ENCODE results near the gene EEF2K.
A peak's percentile ranks its signal among the peaks of the same experiment; 100 is the strongest.

Gene EEF2K

DNA sequence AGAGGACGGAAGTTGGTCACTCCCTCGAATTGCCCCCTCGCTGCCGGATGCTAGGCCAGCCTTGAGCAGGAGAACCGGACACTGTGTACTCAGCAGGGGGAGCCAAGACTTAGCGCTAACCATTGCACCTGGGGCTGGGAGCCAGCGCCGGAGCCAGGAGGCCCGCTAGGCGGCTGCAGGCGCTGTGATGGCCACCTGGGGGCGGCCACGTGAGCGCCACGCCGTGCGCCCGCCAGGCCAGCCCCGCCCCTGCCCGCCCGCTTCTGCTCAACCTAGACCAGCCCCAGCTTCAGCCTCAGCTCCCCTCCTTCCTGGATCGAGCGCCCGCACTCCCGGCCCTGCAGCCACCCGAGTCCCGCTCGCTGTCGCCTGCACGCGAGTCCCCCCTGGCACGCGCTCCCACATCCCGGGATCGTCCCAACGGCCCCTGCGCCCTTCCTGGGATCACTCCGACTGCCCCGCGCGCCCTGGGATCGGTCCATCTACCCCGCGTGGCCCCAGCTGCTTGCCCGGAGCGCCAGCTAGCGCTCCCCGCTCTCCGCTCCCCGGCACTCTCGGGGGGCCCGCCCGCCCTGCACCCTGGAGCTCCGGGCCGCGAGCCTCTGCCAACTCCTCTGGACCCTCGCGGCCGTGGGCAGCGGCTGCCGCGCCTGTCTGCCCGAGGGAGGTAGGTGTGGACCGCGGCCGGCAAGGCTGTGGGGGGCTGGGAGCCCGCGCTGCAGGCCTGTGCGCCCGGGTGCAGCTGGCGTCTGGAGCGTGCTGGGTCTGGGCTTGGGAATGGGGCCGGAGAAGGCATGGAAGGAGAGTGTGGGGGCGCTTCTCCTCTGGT is at the start of gene EEF2K:
EEF2K (plus strand) TSS at position 266 of the 829 bp plus-strand sequence. CDS start 19,452 bp downstream, outside the sequence.
- no peaks in the 10 kb centered on the region for H3K9me2 ChIP-seq (replicated peaks; ENCODE audit: control insufficient read depth, low read length)
- TF ChIP-seq EZH2phosphoT487 (IDR thresholded peaks at IDR 0.05; ENCODE audit: borderline replicate concordance, low read length) = no peak
- TF ChIP-seq, protein P1, sequence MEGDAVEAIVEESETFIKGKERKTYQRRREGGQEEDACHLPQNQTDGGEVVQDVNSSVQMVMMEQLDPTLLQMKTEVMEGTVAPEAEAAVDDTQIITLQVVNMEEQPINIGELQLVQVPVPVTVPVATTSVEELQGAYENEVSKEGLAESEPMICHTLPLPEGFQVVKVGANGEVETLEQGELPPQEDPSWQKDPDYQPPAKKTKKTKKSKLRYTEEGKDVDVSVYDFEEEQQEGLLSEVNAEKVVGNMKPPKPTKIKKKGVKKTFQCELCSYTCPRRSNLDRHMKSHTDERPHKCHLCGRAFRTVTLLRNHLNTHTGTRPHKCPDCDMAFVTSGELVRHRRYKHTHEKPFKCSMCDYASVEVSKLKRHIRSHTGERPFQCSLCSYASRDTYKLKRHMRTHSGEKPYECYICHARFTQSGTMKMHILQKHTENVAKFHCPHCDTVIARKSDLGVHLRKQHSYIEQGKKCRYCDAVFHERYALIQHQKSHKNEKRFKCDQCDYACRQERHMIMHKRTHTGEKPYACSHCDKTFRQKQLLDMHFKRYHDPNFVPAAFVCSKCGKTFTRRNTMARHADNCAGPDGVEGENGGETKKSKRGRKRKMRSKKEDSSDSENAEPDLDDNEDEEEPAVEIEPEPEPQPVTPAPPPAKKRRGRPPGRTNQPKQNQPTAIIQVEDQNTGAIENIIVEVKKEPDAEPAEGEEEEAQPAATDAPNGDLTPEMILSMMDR (IDR thresholded peaks at IDR 0.05; ENCODE audit: low read depth, low read length, poor library complexity, severe bottlenecking) = peak; percentile 78
- peaks cover 27% of the 10 kb centered on the region for H3K4me1 ChIP-seq (ENCODE audit: control insufficient read depth, low read length)
- H3K9me3 ChIP-seq (ENCODE audit: control insufficient read depth, insufficient read depth, low read length) = peaks cover 2% of the 10 kb centered on the region; the same call in 1 of the 2 replicates
- H3K79me2 ChIP-seq (ENCODE audit: control insufficient read depth, low read length) = peaks cover 47% of the 10 kb centered on the region
- H3K4me2 ChIP-seq (ENCODE audit: low read length) = peak within 1 kb of the TSS; percentile 89
- peaks cover 9% of the 10 kb centered on the region for H3F3A ChIP-seq (ENCODE audit: control insufficient read depth, insufficient read depth)
- H4K20me1 ChIP-seq (ENCODE audit: control insufficient read depth, insufficient read depth, low read depth, low read length) = peaks cover 4% of the 10 kb centered on the region; the same call in 1 of the 2 replicates
- peak within 1 kb of the TSS; percentile 99 for H3K4me3 ChIP-seq (ENCODE audit: low read length)
- peak within 1 kb of the TSS; percentile 5; the same call in 1 of the 2 replicates for H3K27ac ChIP-seq (ENCODE audit: low read depth, low read length)
- no peaks in the 10 kb centered on the region for H3K27me3 ChIP-seq (ENCODE audit: control insufficient read depth, low read length)
- peaks cover 7% of the 10 kb centered on the region; the same call in 1 of the 2 replicates for H3K36me3 ChIP-seq (ENCODE audit: control insufficient read depth, low read length)

DNA sequence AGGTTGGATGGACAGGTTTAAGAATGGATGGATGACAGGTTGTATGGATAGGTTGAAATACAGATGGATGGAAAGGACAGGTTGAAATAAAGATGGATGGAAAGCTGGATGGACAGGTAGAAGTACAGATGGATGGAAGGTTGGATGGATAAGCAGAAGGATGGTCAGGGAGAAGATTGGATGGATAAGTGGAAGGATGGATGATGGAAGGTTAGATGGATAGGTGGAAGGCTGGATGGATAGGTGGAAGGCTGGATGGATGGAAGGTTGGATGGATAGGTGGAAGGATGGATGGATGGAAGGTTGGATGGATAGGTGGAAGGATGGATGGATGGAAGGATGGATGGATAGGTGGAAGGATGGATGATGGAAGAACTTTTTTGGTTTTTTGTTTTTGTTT is 44.7 kb upstream of the EEF2K start:
- Histone ChIP-seq H4K20me1 (ENCODE audit: control insufficient read depth, insufficient read depth, low read depth, low read length) (no peaks in the 10 kb centered on the region), H3K27me3 (ENCODE audit: control insufficient read depth, low read length) (peaks cover 11% of the 10 kb centered on the region; the same call in 1 of the 2 replicates), H3K9me3 (ENCODE audit: control insufficient read depth, insufficient read depth, low read length) (no peaks in the 10 kb centered on the region), H3K27ac (ENCODE audit: low read depth, low read length) (no peak overlapping the region), H3K79me2 (ENCODE audit: control insufficient read depth, low read length) (no peaks in the 10 kb centered on the region), H3K4me2 (ENCODE audit: low read length) (no peak overlapping the region), H3K4me1 (ENCODE audit: control insufficient read depth, low read length) (no peaks in the 10 kb centered on the region), H3F3A (ENCODE audit: control insufficient read depth, insufficient read depth) (no peaks in the 10 kb centered on the region), H3K9me2 (replicated peaks; ENCODE audit: control insufficient read depth, low read length) (no peaks in the 10 kb centered on the region), H3K4me3 (ENCODE audit: low read length) (no peak overlapping the region), H3K36me3 (ENCODE audit: control insufficient read depth, low read length) (no peaks in the 10 kb centered on the region)
- TF ChIP-seq EZH2phosphoT487 (IDR thresholded peaks at IDR 0.05; ENCODE audit: borderline replicate concordance, low read length) = no peak
- TF ChIP-seq, protein P1 (IDR thresholded peaks at IDR 0.05; ENCODE audit: low read depth, low read length, poor library complexity, severe bottlenecking) = no peak

DNA sequence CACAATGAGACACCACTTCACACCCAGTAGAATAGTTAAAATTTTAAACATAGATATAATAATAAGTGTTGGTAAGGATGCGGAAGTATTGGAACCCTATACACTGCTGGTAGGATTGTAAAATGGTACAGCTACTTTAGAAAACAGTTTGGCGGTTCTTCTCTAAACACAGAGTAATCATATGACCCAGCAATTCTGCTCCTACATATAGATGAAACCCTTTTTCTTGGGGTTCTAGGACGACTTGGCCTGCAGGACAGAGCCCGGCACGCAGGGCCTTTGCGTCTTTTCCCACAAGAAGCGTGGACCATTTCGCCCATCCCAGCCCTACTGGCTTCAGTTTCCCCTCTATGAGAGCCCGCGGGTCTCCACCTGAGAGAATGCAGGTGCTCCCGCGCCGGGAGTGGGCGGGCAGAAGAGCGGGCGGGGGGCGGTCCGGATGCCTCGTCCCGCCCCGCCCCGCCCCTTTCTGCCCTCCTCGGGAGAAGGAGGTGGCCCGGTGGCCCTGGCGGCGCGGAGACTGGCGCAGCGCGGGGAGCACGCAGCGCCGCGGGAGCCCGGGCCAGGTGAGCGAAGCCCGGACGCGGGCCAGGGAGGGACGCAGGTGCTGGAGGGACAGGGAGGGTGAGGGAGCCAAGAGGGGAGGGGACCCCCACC is 44.0 kb upstream of the EEF2K start, which contains the start of gene SDR42E2:
SDR42E2 (plus strand) TSS at position 508 of the 657 bp plus-strand sequence. CDS start 3,077 bp downstream, outside the sequence.
- Histone ChIP-seq H3K4me2 (ENCODE audit: low read length) (no peak within 1 kb of the TSS), H3K79me2 (ENCODE audit: control insufficient read depth, low read length) (no peaks in the 10 kb centered on the region), H3K9me3 (ENCODE audit: control insufficient read depth, insufficient read depth, low read length) (no peaks in the 10 kb centered on the region), H3K9me2 (replicated peaks; ENCODE audit: control insufficient read depth, low read length) (no peaks in the 10 kb centered on the region), H3K27ac (ENCODE audit: low read depth, low read length) (no peak within 1 kb of the TSS), H3K27me3 (ENCODE audit: control insufficient read depth, low read length) (peaks cover 11% of the 10 kb centered on the region; the same call in 1 of the 2 replicates), H3K4me1 (ENCODE audit: control insufficient read depth, low read length) (no peaks in the 10 kb centered on the region), H3K4me3 (ENCODE audit: low read length) (no peak within 1 kb of the TSS), H3K36me3 (ENCODE audit: control insufficient read depth, low read length) (no peaks in the 10 kb centered on the region), H4K20me1 (ENCODE audit: control insufficient read depth, insufficient read depth, low read depth, low read length) (no peaks in the 10 kb centered on the region), H3F3A (ENCODE audit: control insufficient read depth, insufficient read depth) (no peaks in the 10 kb centered on the region)
- no peak for TF ChIP-seq EZH2phosphoT487 (IDR thresholded peaks at IDR 0.05; ENCODE audit: borderline replicate concordance, low read length)
- TF ChIP-seq, protein P1 (IDR thresholded peaks at IDR 0.05; ENCODE audit: low read depth, low read length, poor library complexity, severe bottlenecking) = no peak

Measured in DOHH2 (cell line).